ENCODE measurements around the gene ZNF423.

ZNF423 gene

GRCh38 chr16:49466881-49467280 lies 389.0 kb downstream of the ZNF423 start:
- H3K4me3 ChIP-seq (ENCODE audit: low read depth, low read length) = no peak overlapping the region
- no peak for TF ChIP-seq CTCF (IDR thresholded peaks at IDR 0.05; ENCODE audit: insufficient read depth, low read depth, low read length, missing control alignments)
- DNase-seq (ENCODE audit: low read depth) = no peak

GRCh38 chr16:49466529-49466831 lies 389.4 kb downstream of the ZNF423 start:
- no peak overlapping the region for H3K4me3 ChIP-seq (ENCODE audit: low read depth, low read length)
- DNase-seq (ENCODE audit: low read depth) = no peak
- TF ChIP-seq CTCF (IDR thresholded peaks at IDR 0.05; ENCODE audit: insufficient read depth, low read depth, low read length, missing control alignments) = no peak

GRCh38 chr16:49465661-49466528 lies 390.0 kb downstream of the ZNF423 start:
- no peak for TF ChIP-seq CTCF (IDR thresholded peaks at IDR 0.05; ENCODE audit: insufficient read depth, low read depth, low read length, missing control alignments)
- no peak overlapping the region for H3K4me3 ChIP-seq (ENCODE audit: low read depth, low read length)
- DNase-seq (ENCODE audit: low read depth) = no peak

- H3K4me3 ChIP-seq (ENCODE audit: low read depth, low read length) = no peak overlapping the region
- no peak for DNase-seq (ENCODE audit: low read depth)
- TF ChIP-seq CTCF (IDR thresholded peaks at IDR 0.05; ENCODE audit: insufficient read depth, low read depth, low read length, missing control alignments) = peak; percentile 45
Measured at GRCh38 chr16:49464877-49465504, 390.9 kb downstream of the ZNF423 start.

GRCh38 chr16:49464093-49464492 lies 391.8 kb downstream of the ZNF423 start:
- DNase-seq (ENCODE audit: low read depth) = no peak
- TF ChIP-seq CTCF (IDR thresholded peaks at IDR 0.05; ENCODE audit: insufficient read depth, low read depth, low read length, missing control alignments) = no peak
- no peak overlapping the region for H3K4me3 ChIP-seq (ENCODE audit: low read depth, low read length)

GRCh38 chr16:49463529-49463928 lies 392.4 kb downstream of the ZNF423 start:
- TF ChIP-seq CTCF (IDR thresholded peaks at IDR 0.05; ENCODE audit: insufficient read depth, low read depth, low read length, missing control alignments) = no peak
- DNase-seq (ENCODE audit: low read depth) = peak; percentile 89
- H3K4me3 ChIP-seq (ENCODE audit: low read depth, low read length) = no peak overlapping the region
